OCI-LY7 (cell line): Measurements from ENCODE around the gene RPA3. TPM values are rescaled to one million over a fixed set of nuclear protein-coding genes. Genes with fewer than 3 reads are reported as not detected.

Source experiments
- BruUV-seq: library from RNA; stranded (reverse); fragments of 400-500 nt; replicated peaks from 2 replicates; lab custom pipeline; 2021; lab: Mats Ljungman, UMichigan
- CTCF ChIA-PET: fragments of 300-600 bp; sonication (Branson Sonifier 250); formaldehyde crosslinking; loops from one replicate; lab custom pipeline; 2022; ENCODE audit warnings: antibody characterized with exemption; ENCODE audit not compliant: unreplicated experiment; lab: Charles Lee
- POLR2A ChIA-PET: fragments of 300-600 bp; sonication (Branson Sonifier 250); formaldehyde crosslinking; loops from one replicate; lab custom pipeline; 2022; ENCODE audit warnings: antibody characterized with exemption; lab: Charles Lee
- DNase-seq: peaks from one replicate; pipeline ENCODE4 v3.0.0-alpha.2; 2015; ENCODE audit warnings: low spot score
- H2AFZ ChIP-seq: fragments of 200-600 bp; sonication (generic), shearing (Covaris generic); 2 replicates; pipeline ENCODE4 v1.6.1; 2014; ENCODE audit warnings: mild to moderate bottlenecking, antibody characterized with exemption, low read length, moderate library complexity
- H3K27ac ChIP-seq: fragments of 200-600 bp; sonication (generic); 2 replicates; pipeline ENCODE4 v1.5.1; 2014; ENCODE audit warnings: mixed run types, low read depth, mild to moderate bottlenecking, moderate library complexity, low read length, inconsistent platforms; ENCODE audit not compliant: poor library complexity, severe bottlenecking
- H3K36me3 ChIP-seq: fragments of 200-600 bp; sonication (generic); 2 replicates; pipeline ENCODE4 v1.6.1; 2014; ENCODE audit warnings: mild to moderate bottlenecking, antibody characterized with exemption, low read length, moderate library complexity, mixed read lengths; ENCODE audit not compliant: insufficient read depth
- H3K4me1 ChIP-seq: fragments of 200-600 bp; sonication (generic); 2 replicates; pipeline ENCODE4 v1.5.1; 2014; ENCODE audit warnings: mild to moderate bottlenecking, low read length; ENCODE audit not compliant: insufficient read depth, poor library complexity, severe bottlenecking
- H3K4me2 ChIP-seq: fragments of 200-600 bp; sonication (generic); 2 replicates; pipeline ENCODE4 v1.6.1; 2014; ENCODE audit warnings: mild to moderate bottlenecking, low read length
- H3K4me3 ChIP-seq: fragments of 200-600 bp; sonication (generic); 2 replicates; pipeline ENCODE4 v1.5.1; 2014; ENCODE audit warnings: mild to moderate bottlenecking, low read depth, low read length; ENCODE audit not compliant: poor library complexity, severe bottlenecking
- H3K79me2 ChIP-seq: fragments of 200-600 bp; sonication (generic); 2 replicates; pipeline ENCODE4 v1.6.1; 2016; ENCODE audit warnings: low read depth, mild to moderate bottlenecking, low read length, moderate library complexity, mixed read lengths; ENCODE audit not compliant: insufficient read depth
- H3K9me2 ChIP-seq: fragments of 200-600 bp; sonication (generic); 2 replicates; pipeline ENCODE4 v1.6.1; 2016; ENCODE audit warnings: mild to moderate bottlenecking, low read length, mixed read lengths; ENCODE audit not compliant: insufficient read depth
- H3K9me3 ChIP-seq: fragments of 200-600 bp; sonication (generic); 2 replicates; pipeline ENCODE4 v1.6.1; 2014; ENCODE audit warnings: mild to moderate bottlenecking, mixed run types, low read length, mixed read lengths
- H4K20me1 ChIP-seq: fragments of 200-600 bp; sonication (generic); 2 replicates; pipeline ENCODE4 v1.6.1; 2014; ENCODE audit warnings: mild to moderate bottlenecking, antibody characterized with exemption, low read length, moderate library complexity, mixed read lengths; ENCODE audit not compliant: insufficient read depth
- EZH2phosphoT487 ChIP-seq: fragments of 200-600 bp; sonication (generic); IDR thresholded peaks from 2 replicates; pipeline ENCODE4 v1.6.1; 2018; ENCODE audit warnings: low read depth, borderline replicate concordance, mild to moderate bottlenecking, mixed run types, antibody characterized with exemption, low read length, moderate library complexity, mixed read lengths
- intact Hi-C: fragments of 100-400 bp; cut with micrococcal nuclease; formaldehyde crosslinking; loops from one replicate; pipeline ENCODE4 v1.10.0; 2022; ENCODE audit not compliant: unreplicated experiment
- total RNA-seq, 2 experiments: library from RNA; depleted of rRNA in 1 of 2; stranded (reverse); fragments of >200 nt in 1 of 2; shearing (Covaris generic) in 1 of 2; gene quantifications; 2 replicates each; pipeline ENCODE4 v1.2.3, GENCODE V29; 2014 to 2022
- TF ChIP-seq, protein P1 (sequence below): fragments of 200-600 bp; sonication (generic); conservative IDR thresholded peaks from 2 replicates; pipeline ENCODE4 v1.5.1; 2014; ENCODE audit warnings: mild to moderate bottlenecking, antibody characterized with exemption, low read length, moderate library complexity, mixed read lengths

Gene RPA3
- total RNA-seq, 2 experiments from 2014 or later: 66.3 to 111 TPM

DNA sequence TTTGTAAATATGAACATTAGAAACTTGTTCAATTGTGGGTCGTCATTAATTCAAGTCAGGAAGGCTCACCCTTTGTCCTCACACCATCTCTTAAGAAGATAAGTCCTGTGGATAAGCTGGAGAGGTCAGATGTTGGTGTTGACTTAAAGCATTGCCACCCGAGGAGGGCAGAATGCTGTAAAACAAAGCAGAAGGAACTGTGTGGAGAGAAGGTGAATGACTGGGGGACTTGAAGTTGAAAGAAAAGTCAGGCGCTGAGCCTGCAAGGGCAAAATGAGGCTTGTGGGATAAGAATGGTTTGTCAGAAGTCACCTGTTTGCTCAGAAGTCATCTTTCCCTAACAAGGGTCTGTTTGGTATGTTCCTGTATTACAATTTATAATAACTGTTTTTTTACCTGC lies 9.1 kb downstream of the RPA3 start:
- POLR2A ChIA-PET: interaction anchor here (3.0 kb wide), 1 partner anchor 11 kb away, joined by 11 read pairs; the partner anchor contains the start of gene RPA3
- DNase-seq: no peak
- Histone ChIP-seq H3K4me2 (no peak overlapping the region), H3K4me1 (no peaks in the 10 kb centered on the region), H4K20me1 (no peaks in the 10 kb centered on the region), H3K9me2 (no peaks in the 10 kb centered on the region), H3K36me3 (no peaks in the 10 kb centered on the region), H3K9me3 (no peaks in the 10 kb centered on the region), H2AFZ (no peak overlapping the region), H3K27ac (no peak overlapping the region), H3K4me3 (no peak overlapping the region), H3K79me2 (no peaks in the 10 kb centered on the region)
- intact Hi-C loops: no loop called here
- CTCF ChIA-PET: no interaction called here
- no TSS peak for BruUV-seq
- no peak for TF ChIP-seq EZH2phosphoT487
- TF ChIP-seq, protein P1, sequence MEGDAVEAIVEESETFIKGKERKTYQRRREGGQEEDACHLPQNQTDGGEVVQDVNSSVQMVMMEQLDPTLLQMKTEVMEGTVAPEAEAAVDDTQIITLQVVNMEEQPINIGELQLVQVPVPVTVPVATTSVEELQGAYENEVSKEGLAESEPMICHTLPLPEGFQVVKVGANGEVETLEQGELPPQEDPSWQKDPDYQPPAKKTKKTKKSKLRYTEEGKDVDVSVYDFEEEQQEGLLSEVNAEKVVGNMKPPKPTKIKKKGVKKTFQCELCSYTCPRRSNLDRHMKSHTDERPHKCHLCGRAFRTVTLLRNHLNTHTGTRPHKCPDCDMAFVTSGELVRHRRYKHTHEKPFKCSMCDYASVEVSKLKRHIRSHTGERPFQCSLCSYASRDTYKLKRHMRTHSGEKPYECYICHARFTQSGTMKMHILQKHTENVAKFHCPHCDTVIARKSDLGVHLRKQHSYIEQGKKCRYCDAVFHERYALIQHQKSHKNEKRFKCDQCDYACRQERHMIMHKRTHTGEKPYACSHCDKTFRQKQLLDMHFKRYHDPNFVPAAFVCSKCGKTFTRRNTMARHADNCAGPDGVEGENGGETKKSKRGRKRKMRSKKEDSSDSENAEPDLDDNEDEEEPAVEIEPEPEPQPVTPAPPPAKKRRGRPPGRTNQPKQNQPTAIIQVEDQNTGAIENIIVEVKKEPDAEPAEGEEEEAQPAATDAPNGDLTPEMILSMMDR: no peak

DNA sequence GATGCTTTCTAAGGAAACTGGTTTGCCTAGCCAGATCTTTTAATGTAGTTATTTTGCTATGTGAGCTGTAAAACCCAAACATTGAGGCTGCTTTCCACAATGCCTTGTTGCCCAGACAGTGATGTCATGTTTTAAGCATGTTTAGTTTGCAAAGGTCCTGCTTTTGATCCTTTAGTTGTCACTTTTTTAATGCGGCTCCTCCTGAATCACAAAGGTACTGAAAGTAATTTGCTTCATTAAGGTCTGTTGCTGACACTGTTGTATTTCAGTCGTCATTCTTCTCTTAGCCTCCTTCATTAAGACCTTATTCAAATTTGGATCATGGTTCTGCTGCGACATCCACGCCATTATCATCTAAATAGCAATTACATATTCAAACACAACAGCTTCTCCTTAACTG lies 10.6 kb downstream of the RPA3 start:
- Histone ChIP-seq H3K9me3 (no peaks in the 10 kb centered on the region), H3K79me2 (no peaks in the 10 kb centered on the region), H4K20me1 (no peaks in the 10 kb centered on the region), H3K4me1 (no peaks in the 10 kb centered on the region), H3K9me2 (no peaks in the 10 kb centered on the region), H3K36me3 (no peaks in the 10 kb centered on the region), H3K4me3 (no peak overlapping the region), H3K27ac (no peak overlapping the region), H2AFZ (no peak overlapping the region), H3K4me2 (no peak overlapping the region)
- CTCF ChIA-PET: no interaction called here
- no peak for DNase-seq
- intact Hi-C loops: no loop called here
- TF ChIP-seq, protein P1: no peak
- no peak for TF ChIP-seq EZH2phosphoT487
- no TSS peak for BruUV-seq
- POLR2A ChIA-PET: interaction anchor here (0.5 to 1.2 kb wide), 3 partner anchors 9 to 388 kb away, joined by 3 to 5 read pairs (median 3); no protein-coding TSS in a partner anchor

DNA sequence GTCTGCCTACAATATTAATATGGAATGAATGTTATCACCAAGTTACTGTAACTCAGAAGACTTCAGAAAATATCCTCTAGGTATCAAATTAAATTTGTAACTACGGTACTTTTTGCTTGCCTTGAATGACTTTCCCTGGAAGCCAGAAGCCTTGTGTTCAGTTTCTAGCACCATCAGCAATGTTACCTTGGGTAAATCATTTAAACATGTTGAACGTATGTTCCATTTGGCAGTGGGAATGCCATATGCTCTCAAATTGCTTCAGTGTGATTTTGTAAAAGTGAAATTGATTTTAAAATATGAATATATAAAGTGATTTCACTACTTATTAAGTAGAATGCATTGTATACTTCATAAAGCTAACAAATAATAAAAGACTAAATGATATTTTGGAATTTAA lies 11.2 kb downstream of the RPA3 start:
- POLR2A ChIA-PET: no interaction called here
- Histone ChIP-seq H3K79me2 (no peaks in the 10 kb centered on the region), H3K9me3 (no peaks in the 10 kb centered on the region), H3K4me3 (no peak overlapping the region), H3K9me2 (no peaks in the 10 kb centered on the region), H3K4me2 (no peak overlapping the region), H4K20me1 (no peaks in the 10 kb centered on the region), H3K36me3 (no peaks in the 10 kb centered on the region), H3K27ac (no peak overlapping the region), H3K4me1 (no peaks in the 10 kb centered on the region), H2AFZ (no peak overlapping the region)
- no peak for DNase-seq
- no TSS peak for BruUV-seq
- intact Hi-C loops: no loop called here
- TF ChIP-seq, protein P1: no peak
- TF ChIP-seq EZH2phosphoT487: no peak
- CTCF ChIA-PET: no interaction called here
